Erythroblast (primary cell): ENCODE data around the gene RARA.

Experiments
- DNase-seq, 2 experiments: peaks; one replicate each; lab custom pipeline; 2025; lab: John Stamatoyannopoulos, UW
- GATA1 ChIP-seq: IDR thresholded peaks from 2 replicates; pipeline ENCODE4 v1.6.1; 2011; ENCODE audit warnings: low read depth, mild to moderate bottlenecking, control low read depth, low read length, moderate library complexity
- POLR2A ChIP-seq: IDR thresholded peaks from 2 replicates; pipeline ENCODE4 v1.6.1; 2011; ENCODE audit warnings: mild to moderate bottlenecking, low read length

RARA gene

DNA sequence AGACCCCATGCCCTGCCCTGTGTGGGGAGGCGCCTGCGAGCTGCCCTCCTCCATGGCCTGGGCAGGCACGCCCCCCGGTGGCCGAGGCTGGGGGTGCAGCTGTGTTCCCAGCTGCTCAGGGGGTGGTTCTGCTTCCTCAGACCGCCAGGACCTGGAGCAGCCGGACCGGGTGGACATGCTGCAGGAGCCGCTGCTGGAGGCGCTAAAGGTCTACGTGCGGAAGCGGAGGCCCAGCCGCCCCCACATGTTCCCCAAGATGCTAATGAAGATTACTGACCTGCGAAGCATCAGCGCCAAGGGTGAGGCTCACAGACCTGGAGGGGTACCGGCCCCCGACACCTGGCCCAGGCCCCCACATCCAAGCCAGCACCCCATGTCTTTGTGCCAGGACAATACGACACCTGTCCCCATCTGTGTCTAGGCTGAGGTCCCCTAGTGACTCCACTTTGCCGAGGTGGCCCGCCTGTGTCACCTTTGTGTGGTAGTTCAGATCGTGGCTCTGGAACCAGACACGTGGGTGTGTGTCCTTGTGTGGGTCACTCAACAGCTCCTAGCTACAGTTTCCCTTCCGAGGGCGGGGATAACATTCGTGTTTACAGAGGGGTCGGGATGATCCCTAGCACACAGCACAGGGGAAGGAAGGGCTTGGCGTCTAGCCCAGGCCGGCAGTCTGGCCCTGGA, 46.3 kb downstream of the RARA start:
- TF ChIP-seq GATA1 (no peak), POLR2A (no peak)
- DNase-seq, result peak; percentile 67 to 83

DNA sequence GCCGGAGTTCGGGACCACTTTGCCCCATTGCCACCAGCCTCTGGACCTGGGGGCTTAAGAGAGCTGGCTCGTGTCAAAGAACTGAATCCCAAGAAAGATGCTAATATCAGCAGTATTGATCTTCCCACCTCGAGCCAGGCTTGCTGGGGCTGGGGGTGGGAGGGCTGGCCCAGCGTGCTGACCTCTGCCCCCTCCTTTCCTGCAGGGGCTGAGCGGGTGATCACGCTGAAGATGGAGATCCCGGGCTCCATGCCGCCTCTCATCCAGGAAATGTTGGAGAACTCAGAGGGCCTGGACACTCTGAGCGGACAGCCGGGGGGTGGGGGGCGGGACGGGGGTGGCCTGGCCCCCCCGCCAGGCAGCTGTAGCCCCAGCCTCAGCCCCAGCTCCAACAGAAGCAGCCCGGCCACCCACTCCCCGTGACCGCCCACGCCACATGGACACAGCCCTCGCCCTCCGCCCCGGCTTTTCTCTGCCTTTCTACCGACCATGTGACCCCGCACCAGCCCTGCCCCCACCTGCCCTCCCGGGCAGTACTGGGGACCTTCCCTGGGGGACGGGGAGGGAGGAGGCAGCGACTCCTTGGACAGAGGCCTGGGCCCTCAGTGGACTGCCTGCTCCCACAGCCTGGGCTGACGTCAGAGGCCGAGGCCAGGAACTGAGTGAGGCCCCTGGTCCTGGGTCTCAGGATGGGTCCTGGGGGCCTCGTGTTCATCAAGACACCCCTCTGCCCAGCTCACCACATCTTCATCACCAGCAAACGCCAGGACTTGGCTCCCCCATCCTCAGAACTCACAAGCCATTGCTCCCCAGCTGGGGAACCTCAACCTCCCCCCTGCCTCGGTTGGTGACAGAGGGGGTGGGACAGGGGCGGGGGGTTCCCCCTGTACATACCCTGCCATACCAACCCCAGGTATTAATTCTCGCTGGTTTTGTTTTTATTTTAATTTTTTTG, 47.1 kb downstream of the RARA start:
- DNase-seq, result no peak
- TF ChIP-seq GATA1, result no peak
- TF ChIP-seq POLR2A, result no peak

DNA sequence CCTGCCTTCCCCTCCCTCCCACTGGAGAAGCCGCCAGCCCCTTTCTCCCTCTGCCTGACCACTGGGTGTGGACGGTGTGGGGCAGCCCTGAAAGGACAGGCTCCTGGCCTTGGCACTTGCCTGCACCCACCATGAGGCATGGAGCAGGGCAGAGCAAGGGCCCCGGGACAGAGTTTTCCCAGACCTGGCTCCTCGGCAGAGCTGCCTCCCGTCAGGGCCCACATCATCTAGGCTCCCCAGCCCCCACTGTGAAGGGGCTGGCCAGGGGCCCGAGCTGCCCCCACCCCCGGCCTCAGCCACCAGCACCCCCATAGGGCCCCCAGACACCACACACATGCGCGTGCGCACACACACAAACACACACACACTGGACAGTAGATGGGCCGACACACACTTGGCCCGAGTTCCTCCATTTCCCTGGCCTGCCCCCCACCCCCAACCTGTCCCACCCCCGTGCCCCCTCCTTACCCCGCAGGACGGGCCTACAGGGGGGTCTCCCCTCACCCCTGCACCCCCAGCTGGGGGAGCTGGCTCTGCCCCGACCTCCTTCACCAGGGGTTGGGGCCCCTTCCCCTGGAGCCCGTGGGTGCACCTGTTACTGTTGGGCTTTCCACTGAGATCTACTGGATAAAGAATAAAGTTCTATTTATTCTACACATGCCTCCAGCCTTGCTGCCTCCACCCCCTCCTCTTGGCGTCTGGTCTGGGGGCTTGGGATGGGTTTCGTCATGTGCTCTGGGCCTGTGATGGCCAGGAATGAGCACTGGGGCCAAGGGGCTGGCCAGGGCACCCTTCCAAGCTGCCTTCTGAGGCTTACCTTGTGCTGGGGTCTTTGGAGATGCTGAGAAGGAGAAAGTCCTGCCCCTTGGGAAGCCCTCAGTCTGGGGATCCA, 48.3 kb downstream of the RARA start:
- no peak for TF ChIP-seq POLR2A
- no peak for TF ChIP-seq GATA1
- no peak for DNase-seq

DNA sequence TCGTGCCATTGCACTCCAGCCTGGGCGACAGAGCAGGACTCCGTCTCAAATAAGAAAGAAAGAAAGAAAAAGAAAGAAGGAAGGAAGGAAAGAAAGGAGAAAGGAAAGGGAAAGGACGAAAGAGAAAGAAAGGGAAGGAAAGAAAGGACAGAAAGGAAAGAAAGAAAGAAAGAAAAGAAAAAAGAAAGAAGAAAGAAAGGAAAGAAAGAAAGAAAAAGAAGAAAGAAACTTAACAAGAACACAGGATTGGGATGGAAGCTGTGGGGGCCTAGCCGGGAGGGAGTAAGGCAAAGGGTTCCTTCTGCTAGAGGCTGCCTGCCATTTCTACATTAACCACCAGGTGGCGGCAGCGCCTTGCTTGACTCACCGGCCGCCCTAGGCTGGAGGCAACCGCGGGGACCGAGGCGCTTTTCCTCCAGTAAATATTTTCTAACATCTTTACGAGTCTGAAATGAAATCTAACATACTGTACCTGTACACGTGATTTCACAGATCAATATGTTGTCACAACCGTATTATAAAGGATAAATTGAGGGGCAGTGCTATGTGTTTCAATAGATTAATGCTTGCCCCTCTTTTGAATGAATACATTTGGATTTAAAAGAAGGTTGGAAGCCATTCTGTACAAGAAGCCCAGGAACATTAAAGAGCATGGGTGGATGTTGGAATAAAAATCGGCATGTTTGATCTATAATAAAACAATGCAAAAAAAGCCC, 49.5 kb downstream of the RARA start:
- TF ChIP-seq POLR2A (no peak), GATA1 (no peak)
- peak; percentile 80 to 91 for DNase-seq

DNA sequence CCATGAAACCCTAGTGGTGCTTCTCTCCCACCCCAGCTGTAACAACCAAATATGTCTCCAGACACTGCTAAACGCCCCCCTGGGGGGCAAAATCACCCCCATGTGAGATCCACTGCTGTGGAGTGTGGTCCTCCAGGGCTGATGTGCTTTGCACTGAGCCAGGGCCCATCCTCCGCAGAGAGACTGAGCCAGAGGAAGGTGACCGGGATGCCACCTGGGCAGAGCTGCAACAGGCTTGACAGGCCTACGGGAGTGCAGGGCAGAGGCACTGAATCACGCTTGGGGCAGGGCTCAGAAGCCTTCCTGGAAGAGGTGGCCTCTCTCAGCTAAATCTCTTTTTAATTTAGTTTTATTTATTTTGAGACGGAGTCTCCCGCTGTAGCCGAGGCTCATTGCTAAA, 51.1 kb downstream of the RARA start:
- TF ChIP-seq POLR2A (no peak), GATA1 (no peak)
- no peak for DNase-seq

DNA sequence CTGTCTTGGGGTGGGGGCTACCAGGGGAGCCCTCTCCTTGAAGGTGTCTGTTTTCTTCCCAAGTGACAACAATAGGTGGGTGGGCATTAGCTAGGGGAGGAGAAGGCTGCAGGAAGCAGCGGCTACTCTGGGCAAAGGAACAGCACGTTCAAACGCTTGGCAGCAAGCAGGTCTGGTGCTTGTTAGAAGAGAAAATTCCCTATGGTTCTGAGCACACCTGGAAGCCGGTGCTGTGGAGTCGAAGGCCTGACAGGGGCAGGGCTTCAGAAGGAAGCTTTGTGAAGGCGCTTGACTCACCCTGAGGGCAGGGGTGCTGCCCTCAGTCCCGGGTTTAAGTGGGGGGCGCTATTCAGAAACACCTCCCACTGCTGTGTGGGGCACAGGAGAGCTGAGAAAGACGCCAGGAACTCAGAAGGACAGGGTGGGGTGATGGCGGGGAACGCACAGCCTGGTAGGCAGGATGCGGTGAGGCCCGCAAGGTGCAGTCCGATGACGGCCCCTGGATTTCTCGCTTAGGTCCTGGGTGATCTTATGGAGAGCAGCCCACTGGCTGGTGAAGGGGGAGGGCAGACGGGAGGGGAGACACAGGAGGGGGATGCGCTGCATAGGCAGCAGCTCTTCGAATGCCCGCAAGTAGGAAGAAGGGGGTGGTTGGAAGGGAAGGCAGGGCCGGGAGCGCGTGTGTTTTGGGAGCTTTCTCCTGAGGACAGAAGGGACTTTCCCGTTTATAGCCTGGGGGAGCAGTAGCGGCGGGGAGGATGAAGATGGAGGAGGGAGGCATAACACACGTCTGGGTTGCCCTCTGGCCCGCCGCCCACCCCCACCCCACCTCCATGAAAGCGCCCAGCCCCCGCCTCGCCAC, 52.3 kb downstream of the RARA start:
- no peak for TF ChIP-seq POLR2A
- DNase-seq, result no peak

DNA sequence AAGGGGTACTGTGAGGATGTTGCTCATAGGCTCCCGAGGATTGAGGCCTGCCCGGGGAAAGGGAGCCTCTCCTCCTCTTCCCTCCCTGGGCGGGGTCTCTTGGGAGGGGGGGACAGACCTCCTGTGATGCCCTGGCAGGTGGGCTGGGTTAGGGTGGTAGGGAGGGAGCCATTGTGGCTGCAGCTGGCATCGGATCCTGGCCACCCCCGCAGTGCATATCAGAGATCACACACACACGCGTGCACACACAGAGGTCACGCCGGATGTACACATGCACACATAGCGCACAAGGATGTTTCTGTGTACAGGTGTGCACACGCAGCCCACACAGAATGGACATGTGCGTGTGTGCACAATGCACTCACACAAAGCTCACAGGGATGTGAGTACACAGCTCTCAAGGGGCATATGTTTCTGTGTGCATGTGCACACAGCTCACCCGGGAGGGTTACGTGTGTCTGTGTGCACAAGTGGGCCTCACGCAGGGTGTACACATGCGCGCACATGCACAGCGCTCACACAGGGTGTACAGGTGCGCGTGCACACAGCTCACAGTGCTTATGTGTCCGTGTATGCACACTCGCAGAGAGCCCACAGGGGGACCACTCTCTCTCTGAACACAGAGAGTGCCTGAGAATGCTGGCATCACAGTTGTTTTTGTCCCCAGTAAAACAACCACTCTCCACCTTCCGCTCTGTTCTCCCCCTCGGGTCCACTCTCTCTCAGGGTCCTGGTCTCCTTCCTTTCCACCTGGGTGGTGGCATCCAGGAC, 53.1 kb downstream of the RARA start:
- TF ChIP-seq GATA1, result no peak
- TF ChIP-seq POLR2A, result no peak
- DNase-seq, result peak in 1 of 2 experiments; percentile 40

DNA sequence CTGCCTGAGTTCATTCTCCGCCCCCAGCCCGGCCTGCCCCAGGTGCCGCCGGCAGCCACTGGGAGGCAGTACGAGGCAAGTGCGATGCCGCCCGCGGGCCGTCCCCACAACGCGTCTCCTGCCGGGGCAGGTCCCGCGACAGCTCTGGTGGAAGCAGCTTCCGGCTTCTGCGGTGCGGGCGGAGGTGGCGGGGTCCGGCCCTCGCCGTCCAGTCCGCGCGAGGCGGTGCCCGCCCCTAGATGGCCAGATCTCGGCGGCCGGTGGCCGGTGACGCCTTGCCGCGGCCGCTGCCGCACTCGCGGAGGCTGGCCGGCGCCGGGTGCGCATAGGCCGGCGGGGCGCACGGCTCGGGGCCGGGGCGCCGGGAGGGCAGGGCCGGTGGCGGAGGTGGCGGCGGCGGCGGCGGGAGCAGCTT, 53.7 kb downstream of the RARA start:
- DNase-seq, result peak; percentile 79 to 85

DNA sequence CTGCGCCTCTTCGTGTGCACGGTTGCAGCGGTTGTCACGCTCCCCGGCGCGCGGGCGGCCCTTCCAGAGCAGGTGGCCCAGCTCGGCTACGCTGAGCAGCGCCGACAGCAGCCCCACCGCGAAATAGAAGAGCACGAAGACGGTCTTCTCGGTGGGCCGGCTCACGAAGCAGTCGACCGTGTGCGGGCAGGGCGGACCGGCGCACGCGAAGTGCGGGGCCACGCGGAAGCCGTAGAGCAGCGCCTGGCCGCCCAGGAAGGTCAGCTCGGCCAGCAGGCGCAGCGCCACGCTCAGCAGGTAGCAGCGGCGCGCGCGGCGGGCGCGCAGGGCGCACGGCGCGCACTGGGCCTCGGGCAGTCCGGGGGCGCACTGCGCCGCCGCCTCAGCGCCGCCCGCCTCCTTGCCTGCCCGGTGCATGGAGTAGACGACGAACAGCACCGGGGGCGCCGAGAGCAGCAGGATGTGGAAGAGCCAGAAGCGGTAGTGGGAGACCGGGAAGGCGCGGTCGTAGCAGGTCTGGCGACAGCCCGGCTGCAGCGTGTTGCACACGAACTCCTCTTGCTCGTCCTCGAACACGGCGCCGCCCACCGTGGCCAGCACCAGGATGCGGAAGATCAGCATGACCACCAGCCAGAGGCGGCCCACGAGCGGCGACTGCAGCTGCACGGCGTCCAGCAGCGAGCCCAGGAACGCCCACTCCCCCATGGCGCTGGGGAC, 54.3 kb downstream of the RARA start:
- TF ChIP-seq POLR2A (no peak), GATA1 (no peak)
- DNase-seq, result peak; percentile 58 to 59

More for the DNA sequence above, 53.7 kb downstream of the RARA start:
- TF ChIP-seq GATA1, result no peak
- TF ChIP-seq POLR2A, result no peak

DNA sequence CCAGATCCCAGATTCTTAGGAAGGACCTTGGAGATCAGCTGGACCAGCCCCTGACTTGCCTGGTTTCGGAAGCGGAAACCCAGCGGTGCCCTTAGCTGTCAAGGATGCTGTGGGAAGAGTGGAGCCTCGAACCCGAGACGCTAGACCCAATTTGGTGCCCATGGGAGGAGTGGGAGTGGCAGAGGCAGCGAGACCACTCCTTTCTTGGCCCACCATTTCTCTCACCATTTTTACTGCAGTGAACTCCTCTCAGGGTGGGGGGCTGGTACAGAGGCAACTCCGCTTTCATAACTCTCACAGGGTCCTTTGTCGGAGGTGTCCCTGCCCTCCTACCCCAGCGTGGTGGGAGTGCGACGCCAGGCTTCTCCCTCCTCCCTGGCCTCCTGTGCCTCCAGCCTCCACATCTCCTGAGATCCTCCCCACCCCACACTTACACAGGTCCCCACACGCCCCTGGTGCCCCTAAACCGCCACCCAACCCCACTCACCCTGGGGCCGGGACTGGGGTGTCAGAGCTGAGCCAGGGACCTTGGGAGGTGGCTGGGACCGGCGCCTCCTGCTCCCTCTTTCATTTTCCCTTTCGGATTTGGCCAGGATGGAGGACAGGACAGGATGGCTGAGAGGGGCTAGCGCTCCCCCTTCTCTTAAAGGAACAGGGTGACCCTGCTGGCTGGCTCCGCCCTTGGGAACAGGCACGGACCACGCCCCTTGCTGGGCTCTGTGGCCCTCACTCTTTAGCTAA, 55.3 kb downstream of the RARA start, which contains the start of gene GJD3:
GJD3 (minus strand) TSS at position 617 of the 741 bp plus-strand sequence. CDS start 922 bp downstream, outside the sequence.
- no peak for DNase-seq

More for the DNA sequence above, 55.3 kb downstream of the RARA start, which contains the start of gene GJD3:
- TF ChIP-seq POLR2A, result no peak
- TF ChIP-seq GATA1, result no peak
